ENCODE results near the gene CNTNAP2.

DNA sequence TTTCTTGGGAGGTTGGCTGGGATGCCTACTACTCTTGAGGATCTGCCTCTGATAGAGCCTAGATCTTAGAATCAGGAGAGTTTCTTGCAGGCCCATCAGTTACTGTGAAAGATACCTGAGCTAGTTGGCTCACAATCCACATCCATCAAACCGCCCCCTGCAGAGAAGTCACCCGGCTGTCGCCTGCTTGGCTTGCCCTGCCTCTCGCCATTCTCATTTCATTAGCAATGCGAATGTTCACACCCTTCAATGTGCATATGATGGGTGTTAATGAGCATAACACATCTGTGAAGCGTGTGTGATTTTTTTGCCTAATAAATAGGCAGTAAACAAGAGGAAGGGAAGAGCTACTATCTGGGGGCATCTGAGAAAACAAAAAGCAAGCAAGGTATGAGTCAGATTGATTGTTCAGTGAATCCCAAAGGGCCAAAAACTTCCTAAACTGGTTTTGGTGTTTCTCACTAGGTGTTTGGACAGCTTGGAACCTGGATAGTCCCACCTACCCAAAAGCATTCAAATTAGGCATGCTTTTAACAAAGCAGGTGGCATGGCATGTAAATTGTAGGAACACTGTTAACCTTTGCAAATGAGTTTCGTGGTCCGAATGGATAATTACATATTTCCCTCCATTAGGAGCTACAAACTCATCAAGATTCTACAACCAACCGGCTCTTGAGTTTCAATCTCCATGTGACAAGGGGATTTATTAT lies 2201.7 kb downstream of the CNTNAP2 start:
- TF ChIP-seq EZH2 (IDR thresholded peaks at IDR 0.05; ENCODE audit: insufficient read depth, poor library complexity, severe bottlenecking) (no peak), EZH2phosphoT487 (IDR thresholded peaks at IDR 0.05; ENCODE audit: insufficient read depth, low read depth) (no peak)

Data from GM23248 (cell line).